GM18870 (cell line): Measurements from ENCODE around the gene RRBP1.

Experiments
- ATAC-seq: cut with Tn5 transposase; IDR thresholded peaks from one replicate; pipeline ENCODE4 v1.9.1; 2021; ENCODE audit warnings: moderate library complexity; ENCODE audit not compliant: unreplicated experiment

RRBP1 gene

GRCh38 chr20:17613328-17614175, 68.5 kb downstream of the RRBP1 start:
- no peak for ATAC-seq

- ATAC-seq: no peak
These were observed 69.1 kb downstream of the RRBP1 start for GRCh38 chr20:17612992-17613327.

DNA sequence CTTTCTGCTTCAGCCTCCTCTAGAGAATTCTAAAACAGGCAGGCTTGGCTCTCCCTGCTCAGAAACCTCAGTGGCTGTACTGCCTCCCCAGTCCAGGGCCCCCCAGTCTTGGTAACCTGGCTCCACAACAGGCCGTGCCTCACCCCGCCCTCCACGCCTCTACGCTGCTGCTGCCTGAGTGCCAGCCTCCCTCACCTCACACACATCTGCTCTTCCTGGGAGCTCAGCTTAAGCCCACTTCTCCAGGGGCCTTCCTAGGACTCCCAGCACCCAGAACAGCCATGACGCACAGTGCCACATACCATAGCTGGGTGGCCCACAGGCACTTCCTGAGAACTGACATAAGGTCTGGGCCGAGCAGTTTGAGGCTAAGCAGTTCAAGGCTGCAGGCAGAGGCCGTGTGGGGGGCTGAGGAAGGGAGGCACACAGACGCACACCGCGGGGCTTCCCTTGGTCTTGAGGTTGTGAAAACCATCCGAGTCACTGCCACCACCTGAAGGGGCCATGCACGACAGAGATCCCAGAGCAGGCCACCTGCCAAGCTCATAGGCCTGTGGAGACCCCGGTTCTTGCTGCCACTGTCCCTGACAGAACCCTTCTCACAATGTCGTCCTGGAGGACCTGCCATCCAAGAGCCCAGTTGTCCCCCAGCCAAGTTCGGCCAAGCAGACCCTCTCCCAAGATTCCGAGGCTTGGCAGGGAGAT, 69.6 kb downstream of the RRBP1 start:
- no peak for ATAC-seq

GRCh38 chr20:17611540-17612286, 70.3 kb downstream of the RRBP1 start:
- ATAC-seq: no peak

DNA sequence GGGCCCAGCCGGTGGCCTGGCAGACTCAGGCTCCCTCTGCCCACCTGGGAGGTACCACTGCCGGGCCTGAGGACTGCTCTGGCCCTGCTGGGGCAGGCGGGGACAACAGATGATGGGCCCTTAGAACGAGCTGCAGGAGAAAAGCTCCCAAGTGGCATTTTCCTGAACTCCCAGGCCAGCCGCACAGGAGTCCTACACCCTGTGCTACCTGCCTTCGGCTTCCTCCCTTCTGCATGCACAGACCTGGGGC, 70.8 kb downstream of the RRBP1 start:
- no peak for ATAC-seq

DNA sequence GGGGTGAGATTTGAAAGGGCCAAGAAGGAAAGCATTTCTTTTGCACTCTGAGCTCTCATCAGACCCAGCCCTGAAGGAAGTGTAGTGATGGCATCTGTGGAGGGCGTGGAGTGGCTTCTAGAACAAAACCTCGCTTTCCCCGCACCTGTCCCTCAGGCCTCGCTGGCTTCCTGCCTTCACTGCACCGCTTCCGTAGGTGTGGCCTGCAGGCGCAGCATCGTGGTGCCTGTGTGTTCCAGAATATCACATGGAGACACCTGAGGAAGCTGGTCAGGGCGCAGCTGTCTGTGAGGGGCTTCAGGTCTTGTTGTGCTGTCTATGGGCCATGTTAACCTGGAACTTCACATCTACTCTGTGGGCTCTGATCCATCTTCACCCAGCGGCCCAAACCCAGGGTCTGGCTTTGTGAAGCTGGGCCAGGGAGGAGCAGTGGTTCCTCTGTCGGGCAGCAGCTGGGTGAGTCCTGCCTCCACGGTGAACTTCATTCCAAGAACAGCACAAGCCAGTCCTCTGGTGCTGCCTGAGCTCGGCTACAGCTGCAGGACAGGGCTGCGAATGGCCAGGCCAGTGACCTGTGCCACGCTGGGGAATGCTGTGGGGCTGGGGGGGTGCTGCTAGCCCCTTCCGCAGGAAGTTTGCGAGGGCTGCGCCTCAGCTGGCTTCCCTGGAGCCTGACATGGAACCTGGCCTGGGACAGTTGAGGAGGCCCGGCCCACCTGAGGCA, 71.3 kb downstream of the RRBP1 start:
- ATAC-seq: no peak

DNA sequence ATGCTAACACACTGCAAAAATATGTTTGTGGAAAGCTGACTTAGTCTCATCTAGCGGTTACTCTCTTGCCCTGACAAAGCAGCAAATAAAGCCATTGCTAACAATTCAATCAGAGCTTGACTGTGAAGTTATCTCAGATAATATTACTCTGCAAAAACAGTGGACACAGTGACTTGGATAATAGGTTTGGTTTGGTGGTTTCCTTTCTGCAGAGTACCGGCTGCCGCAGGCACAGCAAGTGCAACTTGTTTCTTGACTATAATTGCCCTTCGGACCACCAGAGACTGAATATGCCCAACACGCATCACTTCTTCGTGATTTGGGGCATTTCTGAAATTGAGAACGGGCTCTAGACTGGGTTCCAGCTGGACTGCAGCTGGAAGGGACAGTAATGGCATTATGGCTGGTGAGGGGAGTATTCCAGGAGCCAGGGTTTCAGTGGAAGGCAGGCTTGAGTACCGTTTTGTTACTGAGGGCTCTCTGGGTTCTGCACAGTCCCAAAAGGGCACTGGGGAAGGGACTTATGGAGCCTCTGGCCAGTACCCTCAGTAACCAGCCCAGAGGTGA, 72.1 kb downstream of the RRBP1 start:
- no peak for ATAC-seq

GRCh38 chr20:17608701-17609497, 73.1 kb downstream of the RRBP1 start:
- ATAC-seq: no peak

- no peak for ATAC-seq
These were observed 76.0 kb downstream of the RRBP1 start for GRCh38 chr20:17606001-17606400.

DNA sequence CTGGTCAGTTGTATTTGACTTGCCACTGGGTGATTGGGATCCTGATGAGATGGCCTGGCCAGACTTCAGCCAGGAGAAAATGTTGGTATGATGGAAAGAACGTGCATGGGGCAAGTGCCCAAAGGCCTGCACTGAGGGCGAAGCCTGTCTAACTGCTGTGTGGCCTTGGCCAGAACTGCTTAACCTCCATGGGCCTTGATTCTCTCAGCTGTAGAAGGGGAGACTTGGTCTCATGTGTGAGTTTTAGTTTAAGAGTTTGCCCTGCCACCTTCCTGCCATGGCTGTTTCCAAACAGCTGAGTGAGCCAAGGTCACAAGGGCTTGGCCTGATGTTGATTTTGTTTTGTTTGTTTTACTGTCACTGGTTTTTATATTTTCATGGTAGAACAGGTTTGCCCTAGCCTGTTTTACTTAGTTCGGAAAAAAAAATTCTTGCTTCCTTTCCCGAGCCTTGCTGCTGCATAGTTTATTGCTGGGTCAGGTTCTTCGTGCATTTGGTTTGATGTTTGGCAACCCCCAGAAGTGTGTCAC, 76.8 kb downstream of the RRBP1 start:
- ATAC-seq: no peak

GRCh38 chr20:17602493-17602892, 79.5 kb downstream of the RRBP1 start:
- ATAC-seq: no peak

GRCh38 chr20:17601957-17602356, 80.1 kb downstream of the RRBP1 start:
- ATAC-seq: no peak

GRCh38 chr20:17598013-17598550, 84.0 kb downstream of the RRBP1 start:
- no peak for ATAC-seq

- no peak for ATAC-seq
These were observed 86.2 kb downstream of the RRBP1 start for GRCh38 chr20:17595856-17596255.

DNA sequence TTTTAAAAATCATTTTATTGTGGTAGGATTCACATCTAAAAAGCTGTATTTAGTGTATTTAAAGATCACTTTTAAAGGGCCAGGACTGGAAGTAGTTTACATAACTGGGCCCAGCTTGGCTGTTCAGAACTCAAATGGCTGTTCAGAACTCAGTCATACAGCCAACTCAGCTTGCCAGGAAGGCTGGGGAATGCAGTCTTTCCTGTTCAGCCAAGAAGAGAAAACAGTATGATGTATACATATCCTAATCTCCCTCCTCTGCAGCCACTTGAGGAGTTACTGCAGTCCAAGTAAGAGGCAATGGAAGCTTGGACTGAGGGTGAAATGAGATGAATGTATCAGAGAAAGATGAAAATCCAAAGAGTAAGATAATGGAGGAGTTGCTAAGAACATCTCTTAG, 87.6 kb downstream of the RRBP1 start:
- no peak for ATAC-seq

GRCh38 chr20:17593902-17594301, 88.1 kb downstream of the RRBP1 start:
- no peak for ATAC-seq

- ATAC-seq: no peak
These were observed 91.8 kb downstream of the RRBP1 start for GRCh38 chr20:17590245-17590644.

GRCh38 chr20:17589161-17589834, 92.7 kb downstream of the RRBP1 start:
- no peak for ATAC-seq

- ATAC-seq: no peak
These were observed 94.2 kb downstream of the RRBP1 start for GRCh38 chr20:17587824-17588223.
